ENCODE data around the gene SYNPO.

DNA sequence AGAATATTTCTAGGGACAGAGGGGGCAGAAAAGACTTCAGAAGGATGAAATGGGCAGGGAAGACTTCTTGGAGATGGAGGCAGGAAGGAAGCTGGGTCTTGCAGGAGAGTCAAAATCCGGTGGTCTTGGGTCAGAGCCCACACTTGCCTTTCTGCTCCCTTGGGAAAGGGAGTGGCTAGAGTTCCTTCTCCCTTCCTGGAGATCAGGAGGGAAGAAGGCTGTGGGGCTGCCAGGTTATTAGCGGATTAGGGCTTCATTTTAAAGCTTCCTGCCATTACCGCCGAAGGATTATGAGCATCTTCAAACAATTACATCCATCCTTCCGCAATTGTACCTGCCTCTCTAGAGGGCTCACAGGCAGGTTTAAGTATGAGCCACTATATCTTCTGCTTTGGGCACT lies 19.2 kb upstream of the SYNPO start:
- TF ChIP-seq BHLHE40 (IDR thresholded peaks at IDR 0.05; ENCODE audit: borderline replicate concordance) = no peak
- TF ChIP-seq L3MBTL2 (conservative IDR thresholded peaks at IDR 0.05) = no peak
- no peak for TF ChIP-seq HDGF (IDR thresholded peaks at IDR 0.05; ENCODE audit: borderline replicate concordance)
- TF ChIP-seq CTBP1 (IDR thresholded peaks at IDR 0.05; ENCODE audit: borderline replicate concordance) = no peak
- no peak for TF ChIP-seq ELF4 (IDR thresholded peaks at IDR 0.05)
- TF ChIP-seq FOXM1 (IDR thresholded peaks at IDR 0.05; ENCODE audit: borderline replicate concordance) = no peak
- no peak for TF ChIP-seq FOXA1 (IDR thresholded peaks at IDR 0.05)
- TF ChIP-seq ZNF384 (IDR thresholded peaks at IDR 0.05) = no peak
- no peak for TF ChIP-seq ARNT (IDR thresholded peaks at IDR 0.05)
- no peak for TF ChIP-seq TARDBP (IDR thresholded peaks at IDR 0.05)
- no peak for TF ChIP-seq LEF1 (IDR thresholded peaks at IDR 0.05; ENCODE audit: borderline replicate concordance)
